CD14-positive monocyte (primary cell): Measurements from ENCODE around the gene OR1S1. TPM values are rescaled to one million over a fixed set of nuclear protein-coding genes. Genes with fewer than 3 reads are reported as not detected.

ENCODE experiments used
- DNase-seq, 3 donors: peaks; one replicate each; pipeline ENCODE4 v3.0.0-alpha.2; 2011 to 2022
- H2AFZ ChIP-seq: 2 replicates; pipeline ENCODE4 v1.6.0; 2012; ENCODE audit warnings: mild to moderate bottlenecking, low read depth, low read length, inconsistent platforms; ENCODE audit not compliant: insufficient read depth, poor library complexity, severe bottlenecking
- H3K27ac ChIP-seq, 2 donors: 1 replicate in 1 of 2; 2 replicates in 1 of 2; pipeline ENCODE4 v1.5.1; 2012 to 2013; ENCODE audit warnings: low read length in 2 of 2, control low read depth in 1 of 2, inconsistent platforms in 1 of 2, low read depth in 1 of 2, mild to moderate bottlenecking in 1 of 2
- H3K27me3 ChIP-seq, 2 donors: one replicate each; pipeline versions ENCODE4 v1.6.0 to v1.6.1; 2011 to 2013; ENCODE audit warnings: low read length in 2 of 2; ENCODE audit not compliant: control insufficient read depth in 2 of 2, insufficient read depth in 2 of 2
- H3K36me3 ChIP-seq, 2 donors: replicated peaks in 1 of 2; 1 replicate in 1 of 2; 2 replicates in 1 of 2; pipeline versions ENCODE4 v1.5.1 to v1.6.1; 2012 to 2013; ENCODE audit warnings: low read length in 2 of 2, control low read depth in 1 of 2, inconsistent platforms in 1 of 2, mild to moderate bottlenecking in 1 of 2; ENCODE audit not compliant: insufficient read depth in 2 of 2, control insufficient read depth in 1 of 2
- H3K4me1 ChIP-seq, 2 donors: 1 replicate in 1 of 2; 2 replicates in 1 of 2; pipeline versions ENCODE4 v1.5.1 to v1.6.1; 2012 to 2013; ENCODE audit warnings: low read length in 2 of 2, control low read depth in 1 of 2, inconsistent platforms in 1 of 2, mild to moderate bottlenecking in 1 of 2, moderate library complexity in 1 of 2; ENCODE audit not compliant: insufficient read depth in 2 of 2, control insufficient read depth in 1 of 2
- H3K4me2 ChIP-seq: replicated peaks from 2 replicates; pipeline ENCODE3; 2012; ENCODE audit warnings: low read length, moderate library complexity, mild to moderate bottlenecking; ENCODE audit not compliant: poor library complexity, severe bottlenecking; ENCODE audit errors: extremely low read depth
- H3K4me3 ChIP-seq, 3 experiments: fragments of 200-600 bp in 1 of 3; sonication (generic) in 1 of 3; replicated peaks in 1 of 3; 1 replicate in 2 of 3; 2 replicates in 1 of 3; pipeline ENCODE4 v1.5.1; 2011 to 2013; ENCODE audit warnings: low read length in 3 of 3, mild to moderate bottlenecking in 3 of 3, control low read depth in 2 of 3, low read depth in 2 of 3, inconsistent platforms in 1 of 3, moderate library complexity in 1 of 3
- H3K79me2 ChIP-seq: 2 replicates; pipeline ENCODE4 v1.6.0; 2012; ENCODE audit warnings: mild to moderate bottlenecking, control low read depth, inconsistent platforms, low read length, moderate library complexity; ENCODE audit not compliant: insufficient read depth
- H3K9ac ChIP-seq: 2 replicates; pipeline ENCODE4 v1.6.0; 2017; ENCODE audit warnings: low read length, mild to moderate bottlenecking; ENCODE audit not compliant: insufficient read depth, poor library complexity, severe bottlenecking
- H3K9me3 ChIP-seq, 2 donors: replicated peaks in 1 of 2; 1 replicate in 1 of 2; 2 replicates in 1 of 2; pipeline versions ENCODE4 v1.5.1 to v1.6.1; 2012 to 2013; ENCODE audit warnings: low read length in 2 of 2, control low read depth in 1 of 2; ENCODE audit not compliant: control insufficient read depth in 1 of 2, insufficient read depth in 1 of 2
- H4K20me1 ChIP-seq: 2 replicates; pipeline ENCODE4 v1.6.0; 2012; ENCODE audit warnings: mild to moderate bottlenecking, low read length, control low read depth, moderate library complexity; ENCODE audit not compliant: insufficient read depth
- H3K27ac Mint-ChIP-seq, 7 donors: one replicate each; pipeline ENCODE4 v1.8.0; 2020; ENCODE audit warnings: mild to moderate bottlenecking in 7 of 7, mixed read lengths in 7 of 7, moderate library complexity in 6 of 7, inconsistent platforms in 2 of 7
- H3K27me3 Mint-ChIP-seq, 3 donors: one replicate each; pipeline ENCODE4 v1.8.0; 2021 to 2022; ENCODE audit warnings: low read depth in 3 of 3, mild to moderate bottlenecking in 3 of 3, mixed read lengths in 3 of 3, moderate library complexity in 3 of 3, inconsistent platforms in 1 of 3
- H3K36me3 Mint-ChIP-seq, 2 donors: one replicate each; pipeline ENCODE4 v1.8.0; 2020; ENCODE audit warnings: mixed read lengths in 2 of 2, inconsistent platforms in 1 of 2, mild to moderate bottlenecking in 1 of 2
- H3K4me1 Mint-ChIP-seq: one replicate; pipeline ENCODE4 v1.8.0; 2020; ENCODE audit warnings: mild to moderate bottlenecking, mixed read lengths
- H3K4me3 Mint-ChIP-seq, 2 donors: one replicate each; pipeline ENCODE4 v1.8.0; 2020; ENCODE audit warnings: mild to moderate bottlenecking in 2 of 2, mixed read lengths in 2 of 2, moderate library complexity in 1 of 2
- H3K9me3 Mint-ChIP-seq, 7 donors: one replicate each; pipeline ENCODE4 v1.8.0; 2020 to 2022; ENCODE audit warnings: mixed read lengths in 7 of 7, mild to moderate bottlenecking in 6 of 7, moderate library complexity in 6 of 7, inconsistent platforms in 2 of 7
- WGBS: methylation state at CpG from one replicate; pipeline ENCODE4 v1.1.5; 2013; ENCODE audit warnings: missing lambda C conversion rate; ENCODE audit not compliant: insufficient coverage; 5-methylcytosine and 5-hydroxymethylcytosine counted together
- intact Hi-C, 2 donors: fragments of 100-400 bp; cut with micrococcal nuclease; formaldehyde crosslinking; loops; one replicate each; pipeline versions ENCODE4 v1.15.0 to v1.15.1; 2023
- polyA plus RNA-seq, 3 donors: library from polyadenylated mRNA; depleted of rRNA in 1 of 3; unstranded in 2 of 3; stranded (reverse) in 1 of 3; fragments of 300-500 nt in 2 of 3; fragments of >200 nt in 1 of 3; fragmentation: Illumina TruSeq in 2 of 3; gene quantifications; 1 replicate in 2 of 3; 2 replicates in 1 of 3; pipeline ENCODE4 v1.2.3, GENCODE V29; 2012 to 2021
- TF ChIP-seq, protein P1 (sequence below): fragments of 200-600 bp; IDR thresholded peaks from one replicate; pipeline ENCODE4 v1.8.0; 2022; ENCODE audit warnings: antibody characterized with exemption, mild to moderate bottlenecking

The OR1S1 gene
- polyA plus RNA-seq, 3 donors = not detected

- H3K4me3 Mint-ChIP-seq = no peak overlapping the region
- intact Hi-C loops = no loop called here
- H4K20me1 ChIP-seq = no peaks in the 10 kb centered on the region
These were observed 15.6 kb downstream of the OR1S1 start for GRCh38 chr11:58227956-58228615.

DNA sequence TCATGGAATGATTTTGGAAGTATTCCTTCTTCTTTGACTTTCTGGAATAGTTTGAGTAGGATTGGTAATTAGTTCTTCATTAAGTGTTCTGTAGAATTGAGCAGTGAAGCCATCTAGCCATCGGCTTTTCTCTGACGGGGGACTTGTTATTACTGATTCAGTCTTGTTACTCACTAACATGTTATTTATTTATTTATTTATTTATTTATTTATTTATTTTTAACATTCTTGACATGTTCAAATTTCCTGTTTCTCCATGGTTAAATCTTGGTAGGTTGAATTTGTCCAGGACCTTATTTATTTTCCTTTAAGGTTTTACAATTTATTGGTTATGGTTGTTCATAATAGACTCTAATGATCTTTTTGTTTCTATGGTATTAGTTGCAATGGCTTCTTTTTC is 31.4 kb downstream of the OR1S1 start:
- Histone ChIP-seq H3K4me1 (no peaks in the 10 kb centered on the region), H3K4me2 (no peak overlapping the region), H3K9ac (no peak overlapping the region), H3K27ac (no peak overlapping the region), H3K9me3 (peaks cover 8% of the 10 kb centered on the region in 2 donors), H4K20me1 (no peaks in the 10 kb centered on the region), H3K79me2 (no peaks in the 10 kb centered on the region), H2AFZ (no peak overlapping the region), H3K4me3 (no peak overlapping the region), H3K27me3 (no peaks in the 10 kb centered on the region), H3K36me3 (no peaks in the 10 kb centered on the region)
- Mint-ChIP-seq H3K27ac (no peak overlapping the region), H3K9me3 (peaks cover 6 to 9% (median 8%) of the 10 kb centered on the region in 7 donors), H3K4me3 (no peak overlapping the region), H3K36me3 (no peaks in the 10 kb centered on the region), H3K27me3 (no peaks in the 10 kb centered on the region), H3K4me1 (no peaks in the 10 kb centered on the region)
- TF ChIP-seq, protein P1, sequence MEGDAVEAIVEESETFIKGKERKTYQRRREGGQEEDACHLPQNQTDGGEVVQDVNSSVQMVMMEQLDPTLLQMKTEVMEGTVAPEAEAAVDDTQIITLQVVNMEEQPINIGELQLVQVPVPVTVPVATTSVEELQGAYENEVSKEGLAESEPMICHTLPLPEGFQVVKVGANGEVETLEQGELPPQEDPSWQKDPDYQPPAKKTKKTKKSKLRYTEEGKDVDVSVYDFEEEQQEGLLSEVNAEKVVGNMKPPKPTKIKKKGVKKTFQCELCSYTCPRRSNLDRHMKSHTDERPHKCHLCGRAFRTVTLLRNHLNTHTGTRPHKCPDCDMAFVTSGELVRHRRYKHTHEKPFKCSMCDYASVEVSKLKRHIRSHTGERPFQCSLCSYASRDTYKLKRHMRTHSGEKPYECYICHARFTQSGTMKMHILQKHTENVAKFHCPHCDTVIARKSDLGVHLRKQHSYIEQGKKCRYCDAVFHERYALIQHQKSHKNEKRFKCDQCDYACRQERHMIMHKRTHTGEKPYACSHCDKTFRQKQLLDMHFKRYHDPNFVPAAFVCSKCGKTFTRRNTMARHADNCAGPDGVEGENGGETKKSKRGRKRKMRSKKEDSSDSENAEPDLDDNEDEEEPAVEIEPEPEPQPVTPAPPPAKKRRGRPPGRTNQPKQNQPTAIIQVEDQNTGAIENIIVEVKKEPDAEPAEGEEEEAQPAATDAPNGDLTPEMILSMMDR = no peak
- DNase-seq = no peak
- no CpG with 5 or more reads among the region's 2 CpGs for WGBS
- intact Hi-C loops = no loop called here

More at GRCh38 chr11:58227956-58228615, 15.6 kb downstream of the OR1S1 start:
- Mint-ChIP-seq H3K27ac (no peak overlapping the region), H3K36me3 (no peaks in the 10 kb centered on the region), H3K9me3 (peaks cover 4 to 9% (median 7%) of the 10 kb centered on the region in 7 donors), H3K4me1 (no peaks in the 10 kb centered on the region), H3K27me3 (peaks cover 0 to 6% (median 0%) of the 10 kb centered on the region in 3 donors)
- Histone ChIP-seq H3K9ac (no peak overlapping the region), H3K79me2 (no peaks in the 10 kb centered on the region), H3K4me1 (no peaks in the 10 kb centered on the region), H3K27me3 (no peaks in the 10 kb centered on the region), H3K4me2 (no peak overlapping the region), H2AFZ (no peak overlapping the region), H3K4me3 (no peak overlapping the region), H3K36me3 (no peaks in the 10 kb centered on the region), H3K9me3 (peaks cover 5 to 7% of the 10 kb centered on the region in 2 donors), H3K27ac (no peak overlapping the region)
- DNase-seq = no peak
- 96% methylated on average over 32 of the region's 32 CpGs for WGBS
- TF ChIP-seq, protein P1 = no peak
